SK-N-MC (cell line): ENCODE data around the gene DSC2.
"Not testable (repeated sequence)": the region's sequence is repeated elsewhere in the genome, so short reads cannot be mapped to it uniquely, and the experiment has no call there.

Experiments used
- DNase-seq: peaks from one replicate; pipeline ENCODE4 v3.0.0-alpha.2; 2011; ENCODE audit warnings: low read depth, low spot score
- H3K27ac ChIP-seq: fragments of 200-600 bp; sonication (generic); 2 replicates; pipeline ENCODE4 v1.5.1; 2016; ENCODE audit warnings: mixed run types
- H3K36me3 ChIP-seq: fragments of 200-600 bp; sonication (generic); 2 replicates; pipeline ENCODE4 v1.6.1; 2017; ENCODE audit warnings: antibody characterized with exemption, low read length, mixed read lengths; ENCODE audit not compliant: insufficient read depth
- H3K4me3 ChIP-seq: fragments of 200-600 bp; sonication (generic); 2 replicates; pipeline ENCODE4 v1.5.1; 2016
- H3K9ac ChIP-seq: fragments of 200-600 bp; sonication (generic); 2 replicates; pipeline ENCODE4 v1.8.0; 2017; ENCODE audit warnings: mixed run types, mixed read lengths; ENCODE audit not compliant: insufficient read length
- H3K9me3 ChIP-seq: fragments of 200-600 bp; sonication (generic); 2 replicates; pipeline ENCODE4 v1.6.1; 2017; ENCODE audit warnings: low read depth, mild to moderate bottlenecking, antibody characterized with exemption, low read length, moderate library complexity, mixed read lengths
- EZH2 ChIP-seq: fragments of 200-600 bp; sonication (generic); IDR thresholded peaks from one replicate; pipeline ENCODE4 v1.6.1; 2017; ENCODE audit warnings: antibody characterized with exemption
- FOXP2 ChIP-seq: optimal IDR thresholded peaks from 2 replicates; pipeline ENCODE3; 2011; ENCODE audit warnings: mild to moderate bottlenecking, moderate library complexity; ENCODE audit not compliant: insufficient read depth; ENCODE audit errors: extremely low read length, control extremely low read depth
- POLR2AphosphoS5 ChIP-seq: IDR thresholded peaks from 2 replicates; pipeline ENCODE4 v1.6.1; 2012; ENCODE audit warnings: mild to moderate bottlenecking, low read depth, low read length, borderline replicate concordance

Gene DSC2

DNA sequence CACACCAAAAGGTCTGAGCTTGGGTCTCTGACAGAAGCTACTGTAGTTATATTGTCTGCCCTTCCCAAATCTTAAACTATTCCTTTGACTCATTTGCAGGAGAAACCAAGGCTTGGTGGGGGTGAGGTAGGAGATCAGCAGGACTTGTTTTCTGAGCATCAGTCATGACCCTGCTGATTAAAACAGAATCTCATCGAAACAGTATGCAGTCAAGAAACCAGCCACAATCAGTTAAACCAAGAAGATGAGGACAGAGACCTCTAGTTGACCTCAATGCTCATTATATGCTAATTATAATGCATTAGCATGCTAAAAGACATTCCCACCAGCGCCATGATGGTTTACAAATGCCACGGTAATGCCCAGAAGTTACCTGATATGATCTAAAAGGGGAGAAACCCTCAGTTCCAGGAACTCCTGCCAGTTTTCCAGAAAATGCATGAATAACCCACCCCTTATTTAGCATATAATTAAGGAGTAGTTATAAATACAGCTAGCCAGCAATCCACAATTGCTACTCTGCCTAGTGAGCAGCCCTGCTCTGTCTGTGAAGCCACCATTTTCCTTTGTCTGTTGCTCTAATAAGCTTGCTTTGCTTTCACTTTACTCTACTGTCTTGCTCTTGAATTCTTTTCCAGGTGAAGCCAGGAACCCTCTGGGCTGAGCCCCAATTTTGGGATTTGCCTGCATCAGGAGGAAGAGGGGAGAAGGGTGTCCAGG lies 86.3 kb downstream of the DSC2 start:
- Histone ChIP-seq H3K9me3 (no peaks in the 10 kb centered on the region), H3K36me3 (no peaks in the 10 kb centered on the region), H3K9ac (no peak overlapping the region), H3K4me3 (no peak overlapping the region), H3K27ac (no peak overlapping the region)
- no peak for DNase-seq
- no peak for TF ChIP-seq EZH2
- TF ChIP-seq POLR2AphosphoS5: no peak
- TF ChIP-seq FOXP2: no peak

DNA sequence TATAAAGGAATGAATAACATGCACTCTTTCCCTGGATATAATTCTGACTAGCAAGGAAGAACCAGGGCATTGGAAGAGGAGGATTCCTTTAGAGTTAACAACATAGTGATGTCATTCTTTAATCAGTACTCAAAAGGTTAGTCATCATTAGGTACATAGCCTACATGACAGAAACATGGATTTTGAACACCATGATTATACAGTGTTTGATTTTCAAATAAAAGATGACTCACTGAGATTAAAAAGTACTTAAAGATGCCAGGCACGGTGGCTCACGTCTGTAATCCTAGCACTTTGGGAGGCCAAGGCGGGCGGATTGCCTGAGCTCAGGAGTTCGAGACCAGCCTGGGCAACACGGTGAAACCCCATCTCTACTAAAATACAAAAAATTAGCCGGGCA lies 90.8 kb downstream of the DSC2 start:
- H3K9ac ChIP-seq, H3K36me3 ChIP-seq, H3K9me3 ChIP-seq, H3K27ac ChIP-seq, H3K4me3 ChIP-seq, DNase-seq: not testable (repeated sequence)

DNA sequence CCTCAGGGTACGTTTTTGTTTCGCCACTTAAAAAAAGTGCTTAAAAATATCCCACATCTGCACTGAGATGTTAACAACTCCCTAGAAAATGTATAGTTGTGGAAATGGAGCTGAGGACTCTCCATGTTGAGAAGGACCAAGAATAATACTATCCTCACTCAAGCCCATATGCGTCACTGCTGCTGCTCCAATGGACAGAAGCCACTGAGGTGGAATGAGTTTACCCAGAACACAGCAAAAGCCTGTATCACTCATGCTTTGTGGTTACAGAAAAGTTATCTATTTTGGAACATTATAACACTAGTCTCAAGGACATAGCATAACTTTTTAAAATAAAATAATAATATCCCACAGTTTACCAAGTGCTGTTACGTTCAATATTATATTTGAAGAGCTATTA lies 91.6 kb downstream of the DSC2 start:
- no peak overlapping the region for H3K9ac ChIP-seq
- no peaks in the 10 kb centered on the region for H3K9me3 ChIP-seq
- no peaks in the 10 kb centered on the region for H3K36me3 ChIP-seq
- DNase-seq: no peak
- no peak overlapping the region for H3K4me3 ChIP-seq
- TF ChIP-seq FOXP2 (no peak), EZH2 (no peak), POLR2AphosphoS5 (no peak)
- no peak overlapping the region for H3K27ac ChIP-seq
